ENCODE measurements around the gene EXOSC3.

EXOSC3 gene

GRCh38 chr9:37732086-37732741, 52.6 kb downstream of the EXOSC3 start:
- no peak for DNase-seq (ENCODE audit: low spot score)

GRCh38 chr9:37730839-37731238, 54.0 kb downstream of the EXOSC3 start:
- no peak for DNase-seq (ENCODE audit: low spot score)

- no peak for DNase-seq (ENCODE audit: low spot score)
These were observed 54.6 kb downstream of the EXOSC3 start for GRCh38 chr9:37730256-37730655.
